Neural progenitor cell (in vitro differentiated cells): ENCODE measurements around the gene GPHB5. TPM values are rescaled to one million over a fixed set of nuclear protein-coding genes. Genes with fewer than 3 reads are reported as not detected.

Source experiments
- DNase-seq: peaks from one replicate; pipeline ENCODE4 v3.0.0-alpha.2; 2016; ENCODE audit warnings: low spot score
- H2AFZ ChIP-seq: fragments of 200-600 bp; sonication (generic); replicated peaks from 2 replicates; pipeline ENCODE4 v1.6.1; 2016; ENCODE audit warnings: antibody characterized with exemption
- H3F3A ChIP-seq: fragments of 200-600 bp; sonication (generic); 2 replicates; pipeline ENCODE4 v1.6.1; 2016; ENCODE audit warnings: antibody characterized with exemption, low read depth
- H3K27ac ChIP-seq: fragments of 200-600 bp; sonication (generic); 2 replicates; pipeline ENCODE4 v1.5.1; 2016; ENCODE audit warnings: mild to moderate bottlenecking
- H3K27me3 ChIP-seq: fragments of 200-600 bp; sonication (generic); 2 replicates; pipeline ENCODE4 v1.6.1; 2016; ENCODE audit warnings: mild to moderate bottlenecking, moderate library complexity
- H3K36me3 ChIP-seq: fragments of 200-600 bp; sonication (generic); 2 replicates; pipeline ENCODE4 v1.5.1; 2016
- H3K4me1 ChIP-seq: fragments of 200-600 bp; sonication (generic); 2 replicates; pipeline ENCODE4 v1.6.1; 2016; ENCODE audit warnings: mixed run types
- H3K4me2 ChIP-seq: fragments of 200-600 bp; sonication (generic); 2 replicates; pipeline ENCODE4 v1.6.1; 2016
- H3K4me3 ChIP-seq: fragments of 200-600 bp; sonication (generic); 2 replicates; pipeline ENCODE4 v1.5.1; 2016
- H3K79me2 ChIP-seq: fragments of 200-600 bp; sonication (generic); 2 replicates; pipeline ENCODE4 v1.6.1; 2016; ENCODE audit warnings: low read depth
- H3K9ac ChIP-seq: fragments of 200-600 bp; sonication (generic); 2 replicates; pipeline ENCODE4 v1.6.1; 2016
- H3K9me3 ChIP-seq: fragments of 200-600 bp; sonication (generic); 2 replicates; pipeline ENCODE4 v1.5.1; 2016; ENCODE audit warnings: low read depth
- H4K20me1 ChIP-seq: fragments of 200-600 bp; sonication (generic); 2 replicates; pipeline ENCODE4 v1.6.1; 2016; ENCODE audit warnings: low read depth
- H3K27ac Mint-ChIP-seq: 3 replicates; pipeline ENCODE4 v1.8.0; 2021; ENCODE audit warnings: mixed read lengths
- H3K27me3 Mint-ChIP-seq: 2 replicates; pipeline ENCODE4 v1.8.0; 2022; ENCODE audit warnings: low read depth, mild to moderate bottlenecking, inconsistent platforms, moderate library complexity, mixed read lengths; ENCODE audit not compliant: insufficient read depth
- H3K36me3 Mint-ChIP-seq: 3 replicates; pipeline ENCODE4 v1.8.0; 2021; ENCODE audit warnings: mixed read lengths
- H3K4me1 Mint-ChIP-seq: 3 replicates; pipeline ENCODE4 v1.8.0; 2021; ENCODE audit warnings: mixed read lengths
- H3K4me3 Mint-ChIP-seq: 3 replicates; pipeline ENCODE4 v1.8.0; 2021; ENCODE audit warnings: mild to moderate bottlenecking, moderate library complexity, mixed read lengths
- H3K9me3 Mint-ChIP-seq: 3 replicates; pipeline ENCODE4 v1.8.0; 2020; ENCODE audit warnings: mixed read lengths
- CTCF ChIP-seq: fragments of 200-600 bp; sonication (generic); IDR thresholded peaks from 2 replicates; pipeline ENCODE4 v1.5.1; 2017; ENCODE audit warnings: antibody characterized with exemption, mild to moderate bottlenecking
- EZH2 ChIP-seq: fragments of 200-600 bp; sonication (generic); IDR thresholded peaks from 2 replicates; pipeline ENCODE4 v1.6.1; 2017; ENCODE audit warnings: antibody characterized with exemption, mild to moderate bottlenecking, moderate library complexity
- EZH2phosphoT487 ChIP-seq: fragments of 200-600 bp; sonication (generic); IDR thresholded peaks from 2 replicates; pipeline ENCODE4 v1.6.1; 2017; ENCODE audit warnings: antibody characterized with exemption
- total RNA-seq: library from RNA; depleted of rRNA; stranded (reverse); fragments of >200 nt; gene quantifications from 2 replicates; pipeline ENCODE4 v1.2.3, GENCODE V29; 2015; ENCODE audit warnings: low replicate concordance

The GPHB5 gene
- total RNA-seq, 1 donor from 2014 or later, result not detected

- no peak overlapping the region for H3K4me3 ChIP-seq
- no peaks in the 10 kb centered on the region for H3K9me3 ChIP-seq
- no peaks in the 10 kb centered on the region for H4K20me1 ChIP-seq
- H3K9ac ChIP-seq, result no peak overlapping the region
- no peaks in the 10 kb centered on the region for H3K36me3 Mint-ChIP-seq
- no peaks in the 10 kb centered on the region for H3K27me3 ChIP-seq
- no peak overlapping the region for H3K4me3 Mint-ChIP-seq
- peaks cover 15% of the 10 kb centered on the region for H3K4me1 ChIP-seq
- H3K79me2 ChIP-seq, result no peaks in the 10 kb centered on the region
- TF ChIP-seq EZH2, result no peak
- TF ChIP-seq CTCF, result no peak
- no peak for TF ChIP-seq EZH2phosphoT487
- H3K9me3 Mint-ChIP-seq, result no peaks in the 10 kb centered on the region
- peak overlapping the region; percentile 55 for H2AFZ ChIP-seq
- H3K4me2 ChIP-seq, result peak overlapping the region; percentile 6
- H3K27me3 Mint-ChIP-seq, result no peaks in the 10 kb centered on the region
- no peaks in the 10 kb centered on the region for H3F3A ChIP-seq
- H3K27ac Mint-ChIP-seq, result peak overlapping the region; percentile 42
- no peaks in the 10 kb centered on the region for H3K36me3 ChIP-seq
- no peak overlapping the region for H3K27ac ChIP-seq
- peaks cover 14% of the 10 kb centered on the region for H3K4me1 Mint-ChIP-seq
- peak; percentile 18 for DNase-seq
These were observed 27.8 kb downstream of the GPHB5 start for GRCh38 chr14:63290741-63291430.

GRCh38 chr14:63288853-63289252 is 29.9 kb downstream of the GPHB5 start:
- H3K4me3 Mint-ChIP-seq, result no peak overlapping the region
- no peak overlapping the region for H3K27ac ChIP-seq
- H3K36me3 Mint-ChIP-seq, result no peaks in the 10 kb centered on the region
- no peak overlapping the region for H2AFZ ChIP-seq
- no peaks in the 10 kb centered on the region for H3K79me2 ChIP-seq
- no peaks in the 10 kb centered on the region for H3F3A ChIP-seq
- H3K4me3 ChIP-seq, result no peak overlapping the region
- H3K27ac Mint-ChIP-seq, result no peak overlapping the region
- no peaks in the 10 kb centered on the region for H4K20me1 ChIP-seq
- no peaks in the 10 kb centered on the region for H3K36me3 ChIP-seq
- no peak for DNase-seq
- no peaks in the 10 kb centered on the region for H3K9me3 ChIP-seq
- H3K9me3 Mint-ChIP-seq, result no peaks in the 10 kb centered on the region
- no peak overlapping the region for H3K9ac ChIP-seq
- H3K4me1 Mint-ChIP-seq, result peaks cover 14% of the 10 kb centered on the region
- H3K27me3 ChIP-seq, result no peaks in the 10 kb centered on the region
- peaks cover 29% of the 10 kb centered on the region for H3K4me1 ChIP-seq
- TF ChIP-seq EZH2phosphoT487 (no peak), CTCF (no peak), EZH2 (no peak)
- no peak overlapping the region for H3K4me2 ChIP-seq
- H3K27me3 Mint-ChIP-seq, result no peaks in the 10 kb centered on the region

- H2AFZ ChIP-seq, result no peak overlapping the region
- H3K9ac ChIP-seq, result no peak overlapping the region
- no peaks in the 10 kb centered on the region for H3K9me3 ChIP-seq
- no peaks in the 10 kb centered on the region for H4K20me1 ChIP-seq
- H3K4me1 Mint-ChIP-seq, result peaks cover 14% of the 10 kb centered on the region
- no peaks in the 10 kb centered on the region for H3K79me2 ChIP-seq
- H3K4me2 ChIP-seq, result no peak overlapping the region
- H3K36me3 ChIP-seq, result no peaks in the 10 kb centered on the region
- peaks cover 29% of the 10 kb centered on the region for H3K4me1 ChIP-seq
- H3K27me3 Mint-ChIP-seq, result no peaks in the 10 kb centered on the region
- H3K27ac Mint-ChIP-seq, result no peak overlapping the region
- no peak overlapping the region for H3K4me3 Mint-ChIP-seq
- H3F3A ChIP-seq, result no peaks in the 10 kb centered on the region
- no peaks in the 10 kb centered on the region for H3K36me3 Mint-ChIP-seq
- H3K27me3 ChIP-seq, result no peaks in the 10 kb centered on the region
- TF ChIP-seq CTCF (no peak), EZH2phosphoT487 (no peak), EZH2 (no peak)
- H3K27ac ChIP-seq, result no peak overlapping the region
- H3K9me3 Mint-ChIP-seq, result no peaks in the 10 kb centered on the region
- no peak overlapping the region for H3K4me3 ChIP-seq
- DNase-seq, result no peak
These were observed 30.9 kb downstream of the GPHB5 start for GRCh38 chr14:63287666-63288483.
